Activated naive CD8-positive, alpha-beta T cell treated with anti-CD3 and anti-CD28 coated beads, Interleukin-2, amount 50 U/mL, for 24 hours (primary cell): ENCODE measurements around the gene TTC39A.
"Not testable (repeated sequence)": the region's sequence is repeated elsewhere in the genome, so short reads cannot be mapped to it uniquely, and the experiment has no call there.

ENCODE experiments used
- ATAC-seq: fragments of 150-1000 bp; cut with Tn5 transposase; one replicate; pipeline ENCODE4 v1.10.0; 2021
- DNase-seq: peaks from one replicate; pipeline ENCODE4 v3.0.0; 2021
- H3K27ac Mint-ChIP-seq: one replicate; pipeline ENCODE4 v1.8.0; 2021; ENCODE audit warnings: mild to moderate bottlenecking, mixed read lengths
- H3K27me3 Mint-ChIP-seq: one replicate; pipeline ENCODE4 v1.8.0; 2021; ENCODE audit warnings: mixed read lengths
- H3K36me3 Mint-ChIP-seq: one replicate; pipeline ENCODE4 v1.8.0; 2021; ENCODE audit warnings: low read depth, mixed read lengths
- H3K4me1 Mint-ChIP-seq: one replicate; pipeline ENCODE4 v1.8.0; 2021; ENCODE audit warnings: mixed read lengths
- H3K4me3 Mint-ChIP-seq: one replicate; pipeline ENCODE4 v1.8.0; 2021; ENCODE audit warnings: mild to moderate bottlenecking, moderate library complexity, mixed read lengths
- H3K9me3 Mint-ChIP-seq: one replicate; pipeline ENCODE4 v1.8.0; 2021; ENCODE audit warnings: mixed read lengths

Gene TTC39A

GRCh38 chr1:51263147-51263877, 67.0 kb downstream of the TTC39A start:
- Mint-ChIP-seq H3K4me1 (peaks cover 89% of the 10 kb centered on the region), H3K36me3 (peaks cover 4% of the 10 kb centered on the region), H3K27ac (no peak overlapping the region), H3K4me3 (no peak overlapping the region), H3K9me3 (no peaks in the 10 kb centered on the region), H3K27me3 (no peaks in the 10 kb centered on the region)
- ATAC-seq, result no peak
- no peak for DNase-seq

DNA sequence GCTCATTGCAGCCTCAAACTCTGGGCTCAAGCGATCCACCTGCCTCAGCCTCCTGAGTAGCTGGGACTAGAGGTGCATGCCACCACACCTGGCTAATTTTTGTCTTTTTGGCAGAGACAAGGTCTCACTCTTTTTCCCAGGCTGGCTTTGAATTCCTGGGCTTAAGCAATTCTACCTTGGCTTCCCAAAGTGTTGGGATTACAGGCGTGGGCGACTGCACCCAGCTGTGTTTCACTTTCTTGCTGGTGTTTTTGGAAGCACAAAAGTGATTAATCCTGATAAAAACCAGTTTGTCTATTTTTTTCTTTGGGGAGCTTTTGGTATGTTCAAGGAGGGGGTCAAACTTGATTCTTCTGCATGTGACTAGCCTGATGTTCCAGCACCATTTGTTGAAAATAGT, 75.0 kb downstream of the TTC39A start:
- ATAC-seq, result no peak
- Mint-ChIP-seq H3K9me3 (no peaks in the 10 kb centered on the region), H3K27ac (no peak overlapping the region), H3K4me1 (peaks cover 30% of the 10 kb centered on the region), H3K36me3 (peaks cover 4% of the 10 kb centered on the region), H3K27me3 (no peaks in the 10 kb centered on the region), H3K4me3 (no peak overlapping the region)
- DNase-seq, result no peak

- H3K27ac Mint-ChIP-seq, result no peak overlapping the region
- H3K4me1 Mint-ChIP-seq, result peaks cover 17% of the 10 kb centered on the region
- DNase-seq (no peak), ATAC-seq (no peak)
- peaks cover 4% of the 10 kb centered on the region for H3K36me3 Mint-ChIP-seq
- H3K4me3 Mint-ChIP-seq, result no peak overlapping the region
- H3K9me3 Mint-ChIP-seq, result no peaks in the 10 kb centered on the region
- no peaks in the 10 kb centered on the region for H3K27me3 Mint-ChIP-seq
Measured at GRCh38 chr1:51253691-51254090, 76.7 kb downstream of the TTC39A start.

DNA sequence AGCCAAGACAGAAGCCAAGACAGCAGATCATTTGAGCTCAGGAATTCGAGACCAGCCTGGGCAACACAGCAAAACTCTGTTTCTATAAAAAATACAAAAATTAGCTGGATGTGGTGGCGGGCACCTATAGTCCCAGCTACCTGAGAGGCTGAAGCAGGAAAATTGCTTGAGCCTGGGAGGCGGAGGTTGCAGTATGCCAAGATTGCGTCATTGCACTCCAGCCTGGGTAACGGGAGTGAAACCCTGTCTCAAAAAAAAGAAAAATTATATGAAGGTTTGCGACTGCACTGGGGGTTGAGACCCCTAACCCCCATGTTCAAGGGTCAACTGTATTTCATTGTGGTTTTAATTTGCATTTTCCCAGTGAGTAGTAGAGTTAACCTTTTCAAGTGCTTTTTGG, 78.0 kb downstream of the TTC39A start:
- peaks cover 4% of the 10 kb centered on the region for H3K36me3 Mint-ChIP-seq
- H3K27ac Mint-ChIP-seq, result no peak overlapping the region
- no peaks in the 10 kb centered on the region for H3K27me3 Mint-ChIP-seq
- H3K9me3 Mint-ChIP-seq, result no peaks in the 10 kb centered on the region
- H3K4me1 Mint-ChIP-seq, result peaks cover 19% of the 10 kb centered on the region
- ATAC-seq (no peak), DNase-seq (no peak)
- no peak overlapping the region for H3K4me3 Mint-ChIP-seq

GRCh38 chr1:51251165-51251564, 79.2 kb downstream of the TTC39A start:
- H3K4me3 Mint-ChIP-seq, H3K27me3 Mint-ChIP-seq, ATAC-seq: not testable (repeated sequence)

GRCh38 chr1:51250729-51251128, 79.6 kb downstream of the TTC39A start:
- H3K27me3 Mint-ChIP-seq, H3K9me3 Mint-ChIP-seq, DNase-seq, ATAC-seq, H3K4me3 Mint-ChIP-seq, H3K36me3 Mint-ChIP-seq, H3K27ac Mint-ChIP-seq: not testable (repeated sequence)
- H3K4me1 Mint-ChIP-seq, result peaks cover 31% of the 10 kb centered on the region

More at GRCh38 chr1:51251165-51251564, 79.2 kb downstream of the TTC39A start:
- not testable (repeated sequence) for H3K36me3 Mint-ChIP-seq, DNase-seq, H3K27ac Mint-ChIP-seq, H3K9me3 Mint-ChIP-seq
- H3K4me1 Mint-ChIP-seq, result peaks cover 30% of the 10 kb centered on the region

- peaks cover 1% of the 10 kb centered on the region for H3K36me3 Mint-ChIP-seq
- H3K9me3 Mint-ChIP-seq, result no peaks in the 10 kb centered on the region
- no peak overlapping the region for H3K4me3 Mint-ChIP-seq
- no peak for DNase-seq
- H3K27me3 Mint-ChIP-seq, result no peaks in the 10 kb centered on the region
- H3K4me1 Mint-ChIP-seq, result peaks cover 33% of the 10 kb centered on the region
- no peak overlapping the region for H3K27ac Mint-ChIP-seq
- ATAC-seq, result no peak
Measured at GRCh38 chr1:51249445-51249844, 80.9 kb downstream of the TTC39A start.

DNA sequence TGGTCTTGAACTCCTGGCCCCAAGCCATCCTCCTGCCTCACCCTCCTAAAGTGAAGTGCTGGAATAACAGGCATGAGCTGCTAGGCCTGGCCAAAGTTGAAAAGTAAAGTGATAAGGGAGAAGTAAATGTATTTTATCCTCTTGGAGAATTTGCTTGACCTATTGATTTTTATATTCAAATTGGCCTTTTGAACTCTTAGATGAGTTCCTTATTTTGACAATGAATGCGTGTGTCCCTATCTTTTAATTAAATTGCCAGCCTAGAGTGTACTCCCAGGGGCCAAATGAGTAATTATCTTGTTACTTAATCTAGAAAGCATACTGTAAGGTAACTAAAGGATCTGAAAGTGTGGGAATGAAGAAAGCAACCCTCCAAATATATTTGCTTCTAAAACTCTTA, 82.9 kb downstream of the TTC39A start:
- DNase-seq (no peak), ATAC-seq (no peak)
- no peaks in the 10 kb centered on the region for H3K27me3 Mint-ChIP-seq
- no peaks in the 10 kb centered on the region for H3K9me3 Mint-ChIP-seq
- H3K27ac Mint-ChIP-seq, result no peak overlapping the region
- peaks cover 2% of the 10 kb centered on the region for H3K36me3 Mint-ChIP-seq
- no peak overlapping the region for H3K4me3 Mint-ChIP-seq
- H3K4me1 Mint-ChIP-seq, result peaks cover 33% of the 10 kb centered on the region

DNA sequence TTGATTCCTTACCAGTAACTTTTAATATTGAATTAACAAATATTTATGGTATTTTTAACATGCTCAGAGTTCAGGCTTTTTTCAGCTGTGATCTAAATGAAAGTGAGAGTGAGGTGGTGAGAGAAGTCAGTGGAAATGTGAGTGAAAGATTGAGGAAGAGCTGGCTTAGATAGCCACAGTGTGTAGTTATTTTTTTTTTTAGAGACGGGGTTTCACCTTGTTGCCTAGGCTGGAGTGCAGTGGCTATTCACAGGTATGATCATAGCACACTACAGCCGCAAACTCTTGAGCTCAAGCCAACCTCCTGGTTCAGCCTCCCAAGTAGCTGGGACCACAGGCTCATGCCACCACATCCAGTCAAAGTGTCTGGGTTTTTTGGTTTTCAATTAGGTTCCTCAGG, 83.3 kb downstream of the TTC39A start:
- Mint-ChIP-seq H3K27ac (peak overlapping the region; percentile 19), H3K27me3 (no peaks in the 10 kb centered on the region), H3K9me3 (no peaks in the 10 kb centered on the region), H3K36me3 (peaks cover 2% of the 10 kb centered on the region), H3K4me1 (peaks cover 32% of the 10 kb centered on the region), H3K4me3 (no peak overlapping the region)
- DNase-seq (no peak), ATAC-seq (peak; percentile 28)

DNA sequence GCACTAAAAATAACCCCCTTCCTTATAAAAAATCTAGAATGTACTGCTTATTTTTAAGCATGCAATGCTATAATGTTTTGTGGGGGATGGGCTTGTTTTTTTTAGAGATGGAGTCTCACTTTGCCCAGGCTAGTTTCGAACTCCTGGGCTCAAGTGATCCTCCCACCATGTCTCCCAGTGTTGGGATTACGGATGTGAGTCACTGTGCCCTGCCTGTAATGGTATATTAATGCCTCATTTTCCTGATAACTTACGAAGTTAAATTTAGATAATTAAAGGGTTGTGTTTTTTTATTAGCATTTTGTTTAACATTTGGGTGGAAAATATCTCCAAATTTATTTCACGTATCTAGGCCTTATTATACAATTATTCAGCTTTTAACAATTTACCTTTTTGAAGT, 87.8 kb downstream of the TTC39A start:
- Mint-ChIP-seq H3K9me3 (no peaks in the 10 kb centered on the region), H3K27me3 (no peaks in the 10 kb centered on the region), H3K4me1 (peaks cover 51% of the 10 kb centered on the region), H3K27ac (no peak overlapping the region), H3K36me3 (peaks cover 2% of the 10 kb centered on the region), H3K4me3 (no peak overlapping the region)
- DNase-seq (no peak), ATAC-seq (no peak)

- DNase-seq, result no peak
- H3K27ac Mint-ChIP-seq, result no peak overlapping the region
- no peak overlapping the region for H3K4me3 Mint-ChIP-seq
- H3K4me1 Mint-ChIP-seq, result peaks cover 37% of the 10 kb centered on the region
- H3K36me3 Mint-ChIP-seq, result peaks cover 2% of the 10 kb centered on the region
- ATAC-seq, result no peak
- H3K9me3 Mint-ChIP-seq, result no peaks in the 10 kb centered on the region
- H3K27me3 Mint-ChIP-seq, result no peaks in the 10 kb centered on the region
Measured at GRCh38 chr1:51241119-51241518, 89.2 kb downstream of the TTC39A start.

GRCh38 chr1:51240084-51240483, 90.3 kb downstream of the TTC39A start:
- peaks cover 43% of the 10 kb centered on the region for H3K4me1 Mint-ChIP-seq
- H3K27me3 Mint-ChIP-seq, result no peaks in the 10 kb centered on the region
- DNase-seq (no peak), ATAC-seq (no peak)
- peaks cover 2% of the 10 kb centered on the region for H3K36me3 Mint-ChIP-seq
- H3K9me3 Mint-ChIP-seq, result no peaks in the 10 kb centered on the region
- no peak overlapping the region for H3K4me3 Mint-ChIP-seq
- H3K27ac Mint-ChIP-seq, result no peak overlapping the region

DNA sequence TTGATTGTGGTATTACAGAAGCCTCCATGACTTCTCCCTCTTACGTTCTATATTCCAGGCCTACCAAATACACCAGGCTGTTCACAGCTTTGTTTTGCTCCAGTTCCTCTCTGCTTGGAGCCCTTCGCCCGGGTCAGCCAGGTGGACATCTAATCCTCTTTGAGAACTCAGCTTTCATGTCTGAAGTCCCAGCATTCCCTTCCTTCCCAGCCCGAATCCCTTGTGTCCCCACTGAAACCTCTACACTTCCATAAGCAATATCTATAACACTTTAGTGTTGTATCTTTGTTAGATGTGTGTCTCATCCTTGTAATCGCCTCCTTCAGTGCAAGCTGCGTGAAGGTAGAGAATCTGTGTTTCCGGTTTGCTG, 92.3 kb downstream of the TTC39A start:
- Mint-ChIP-seq H3K27me3 (no peaks in the 10 kb centered on the region), H3K27ac (no peak overlapping the region), H3K9me3 (no peaks in the 10 kb centered on the region), H3K36me3 (no peaks in the 10 kb centered on the region), H3K4me1 (peaks cover 49% of the 10 kb centered on the region), H3K4me3 (no peak overlapping the region)
- ATAC-seq (no peak), DNase-seq (no peak)

DNA sequence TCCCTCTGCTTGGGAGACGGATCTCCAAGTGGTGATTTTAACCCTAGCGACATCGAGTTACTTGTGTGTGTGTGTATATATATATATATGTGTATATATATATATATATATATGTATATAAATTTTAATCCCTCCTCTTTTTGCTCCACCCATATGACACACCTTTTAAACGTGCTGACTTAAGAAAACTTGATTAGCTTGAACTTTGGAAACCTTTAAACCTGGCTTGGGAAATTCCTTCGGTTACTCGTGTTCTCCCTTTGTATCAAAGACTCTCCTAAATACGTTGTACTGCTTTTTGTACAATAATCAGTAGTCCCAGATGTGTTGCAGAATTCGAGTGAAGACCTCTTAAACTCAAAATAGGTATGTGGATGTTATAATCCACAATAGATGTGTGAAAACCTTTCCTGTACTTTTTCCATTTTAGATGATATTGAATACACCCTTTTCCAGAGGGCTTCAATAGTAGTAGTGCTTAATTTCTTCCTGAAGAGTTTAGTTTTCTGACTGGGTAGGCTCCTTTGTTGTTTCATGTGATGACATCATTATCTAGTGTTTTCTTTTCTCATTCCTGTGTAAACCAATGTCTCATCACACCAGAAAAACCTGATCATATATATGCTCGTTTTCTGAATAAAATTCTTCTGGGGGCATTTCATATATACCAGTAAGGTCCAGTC, 92.9 kb downstream of the TTC39A start:
- H3K27ac Mint-ChIP-seq, result no peak overlapping the region
- H3K27me3 Mint-ChIP-seq, result no peaks in the 10 kb centered on the region
- no peaks in the 10 kb centered on the region for H3K36me3 Mint-ChIP-seq
- no peak for DNase-seq
- no peak for ATAC-seq
- peaks cover 46% of the 10 kb centered on the region for H3K4me1 Mint-ChIP-seq
- H3K9me3 Mint-ChIP-seq, result no peaks in the 10 kb centered on the region
- no peak overlapping the region for H3K4me3 Mint-ChIP-seq
